WTC11 (cell line): Measurements from ENCODE around the gene PHYHD1. TPM values are rescaled to one million over a fixed set of nuclear protein-coding genes. Genes with fewer than 3 reads are reported as not detected.

Source experiments
- ATAC-seq: fragments of 200-7000 bp; cut with Tn5 transposase; 2 replicates; pipeline ENCODE4 v1.10.0; 2021; ENCODE audit warnings: mild to moderate bottlenecking, moderate library complexity
- CTCF ChIA-PET: fragments of 300-600 bp; sonication (Branson Sonifier 250); formaldehyde crosslinking; loops from one replicate; lab custom pipeline; 2021; ENCODE audit warnings: antibody characterized with exemption; lab: Charles Lee
- POLR2A ChIA-PET: fragments of 350-600 bp; sonication (Branson Sonifier 250); formaldehyde crosslinking; loops from one replicate; lab custom pipeline; 2021; ENCODE audit warnings: antibody characterized with exemption; lab: Charles Lee
- DNase-seq: peaks from one replicate; pipeline ENCODE4 v3.0.0; 2021; ENCODE audit warnings: low spot score
- H3K27ac Mint-ChIP-seq: 2 replicates; pipeline ENCODE4 v1.8.0; 2021; ENCODE audit warnings: mixed read lengths
- H3K27me3 Mint-ChIP-seq: 2 replicates; pipeline ENCODE4 v1.8.0; 2021; ENCODE audit warnings: low read depth, mild to moderate bottlenecking, moderate library complexity, mixed read lengths
- H3K36me3 Mint-ChIP-seq: 2 replicates; pipeline ENCODE4 v1.8.0; 2021; ENCODE audit warnings: mixed read lengths
- H3K4me1 Mint-ChIP-seq: 2 replicates; pipeline ENCODE4 v1.8.0; 2022; ENCODE audit warnings: mixed read lengths
- H3K4me3 Mint-ChIP-seq: 2 replicates; pipeline ENCODE4 v1.8.0; 2021; ENCODE audit warnings: mild to moderate bottlenecking, moderate library complexity, mixed read lengths
- H3K9me3 Mint-ChIP-seq: 2 replicates; pipeline ENCODE4 v1.8.0; 2021; ENCODE audit warnings: mixed read lengths
- ATF6 ChIP-seq: sonication (generic); formaldehyde crosslinking; IDR thresholded peaks from 2 replicates; pipeline ENCODE4 v1.8.1; 2023; ENCODE audit warnings: mild to moderate bottlenecking, missing genetic modification reagents
- CREB1 ChIP-seq: sonication (generic); formaldehyde crosslinking; IDR thresholded peaks from 2 replicates; pipeline ENCODE4 v1.8.0; 2023; ENCODE audit warnings: mild to moderate bottlenecking, missing genetic modification reagents
- E2F5 ChIP-seq: sonication (generic); formaldehyde crosslinking; IDR thresholded peaks from 2 replicates; pipeline ENCODE4 v1.8.1; 2022; ENCODE audit warnings: mild to moderate bottlenecking, moderate library complexity, missing genetic modification reagents
- EMX1 ChIP-seq: fragments of 250-450 bp; sonication (Bioruptor Pico); IDR thresholded peaks from 2 replicates; pipeline ENCODE4 v1.8.0; 2021; ENCODE audit warnings: mild to moderate bottlenecking
- ERG ChIP-seq: fragments of 250-450 bp; sonication (Bioruptor Pico); IDR thresholded peaks from 2 replicates; pipeline ENCODE4 v1.8.0; 2021; ENCODE audit warnings: mild to moderate bottlenecking
- ESRRA ChIP-seq: sonication (generic); formaldehyde crosslinking; IDR thresholded peaks from 2 replicates; pipeline ENCODE4 v1.8.1; 2022; ENCODE audit warnings: mild to moderate bottlenecking, missing genetic modification reagents, borderline replicate concordance
- FOXK1 ChIP-seq: sonication (generic); formaldehyde crosslinking; IDR thresholded peaks from 2 replicates; pipeline ENCODE4 v1.8.0; 2022; ENCODE audit warnings: mild to moderate bottlenecking, moderate library complexity, missing genetic modification reagents
- FOXP4 ChIP-seq: sonication (generic); formaldehyde crosslinking; IDR thresholded peaks from 2 replicates; pipeline ENCODE4 v1.8.0; 2022; ENCODE audit warnings: mild to moderate bottlenecking, missing genetic modification reagents
- GRHL2 ChIP-seq: fragments of 250-450 bp; sonication (Bioruptor Pico); IDR thresholded peaks from 2 replicates; pipeline ENCODE4 v1.8.0; 2022; ENCODE audit warnings: mild to moderate bottlenecking, moderate library complexity; ENCODE audit not compliant: insufficient replicate concordance, severe bottlenecking
- MAX ChIP-seq: sonication (generic); formaldehyde crosslinking; IDR thresholded peaks from 2 replicates; pipeline ENCODE4 v1.8.0; 2022; ENCODE audit warnings: mild to moderate bottlenecking, missing genetic modification reagents
- NFE2L1 ChIP-seq: sonication (generic); formaldehyde crosslinking; IDR thresholded peaks from 2 replicates; pipeline ENCODE4 v1.8.1; 2023; ENCODE audit warnings: missing genetic modification reagents
- NR3C1 ChIP-seq: sonication (generic); formaldehyde crosslinking; conservative IDR thresholded peaks from 2 replicates; pipeline ENCODE4 v1.8.1; 2023; ENCODE audit warnings: low read depth, mild to moderate bottlenecking, missing genetic modification reagents
- PRDM15 ChIP-seq: sonication (generic); formaldehyde crosslinking; IDR thresholded peaks from 2 replicates; pipeline ENCODE4 v1.8.0; 2022; ENCODE audit warnings: missing genetic modification reagents
- PREB ChIP-seq: sonication (generic); formaldehyde crosslinking; IDR thresholded peaks from 2 replicates; pipeline ENCODE4 v1.8.1; 2022; ENCODE audit warnings: mild to moderate bottlenecking, missing genetic modification reagents, moderate library complexity, borderline replicate concordance
- SMAD4 ChIP-seq: sonication (generic); formaldehyde crosslinking; IDR thresholded peaks from 2 replicates; pipeline ENCODE4 v1.8.0; 2022; ENCODE audit warnings: mild to moderate bottlenecking, missing genetic modification reagents
- ZNF263 ChIP-seq: sonication (generic); formaldehyde crosslinking; IDR thresholded peaks from 2 replicates; pipeline ENCODE4 v1.8.1; 2022; ENCODE audit warnings: low read depth, mild to moderate bottlenecking, moderate library complexity, missing genetic modification reagents
- ZNF423 ChIP-seq: fragments of 250-450 bp; sonication (Bioruptor Pico); IDR thresholded peaks from 2 replicates; pipeline ENCODE4 v2.1.2; 2022; ENCODE audit warnings: mild to moderate bottlenecking, moderate library complexity
- ZNF532 ChIP-seq: fragments of 250-450 bp; sonication (Bioruptor Pico); IDR thresholded peaks from 2 replicates; pipeline ENCODE4 v1.9.0; 2021; ENCODE audit warnings: mild to moderate bottlenecking, borderline replicate concordance
- ZNF671 ChIP-seq: fragments of 250-450 bp; sonication (Bioruptor Pico); IDR thresholded peaks from 2 replicates; pipeline ENCODE4 v1.8.0; 2021; ENCODE audit warnings: mild to moderate bottlenecking
- total RNA-seq: library from RNA; stranded (reverse); gene quantifications from 3 replicates; pipeline ENCODE4 v1.2.3, GENCODE V29; 2021

Gene PHYHD1
- total RNA-seq, 1 experiment from 2014 or later = 14.6 TPM

- H3K4me1 Mint-ChIP-seq = peaks cover 38% of the 10 kb centered on the region
- peak overlapping the region; percentile 17; the same call in 1 of the 2 replicates for H3K27ac Mint-ChIP-seq
- H3K9me3 Mint-ChIP-seq = no peaks in the 10 kb centered on the region
- CTCF ChIA-PET = interaction anchor here (1.1 to 1.3 kb wide), 2 partner anchors 32 to 44 kb away, joined by 6 to 13 read pairs; no protein-coding TSS in a partner anchor
- peak; percentile 63 for DNase-seq
- peaks cover 25% of the 10 kb centered on the region for H3K36me3 Mint-ChIP-seq
- POLR2A ChIA-PET = interaction anchor here (0.8 to 1.0 kb wide), 2 partner anchors 17 to 35 kb away, joined by 3 read pairs; no protein-coding TSS in a partner anchor
- H3K27me3 Mint-ChIP-seq = no peaks in the 10 kb centered on the region
- no peak for TF ChIP-seq NR3C1 (CRISPR knock-in tag)
- no peak for TF ChIP-seq FOXK1 (CRISPR knock-in tag)
- TF ChIP-seq ZNF423 = no peak; the same call in 1 of the 2 replicates
- no peak for TF ChIP-seq MAX (CRISPR knock-in tag)
- TF ChIP-seq CREB1 = no peak
- TF ChIP-seq EMX1 (CRISPR knock-in tag) = no peak
- no peak for TF ChIP-seq E2F5 (CRISPR knock-in tag)
- TF ChIP-seq, all 79 proteins: peak for 0
- ATAC-seq = peak; percentile 87
- H3K4me3 Mint-ChIP-seq = no peak overlapping the region
These were observed 25.2 kb upstream of the PHYHD1 start for GRCh38 chr9:128895556-128895955.

GRCh38 chr9:128898382-128898781 is 22.4 kb upstream of the PHYHD1 start:
- Mint-ChIP-seq H3K36me3 (peaks cover 21% of the 10 kb centered on the region), H3K27me3 (no peaks in the 10 kb centered on the region), H3K27ac (peak overlapping the region; percentile 95), H3K9me3 (no peaks in the 10 kb centered on the region), H3K4me1 (peaks cover 33% of the 10 kb centered on the region), H3K4me3 (no peak overlapping the region)
- CTCF ChIA-PET = interaction anchor here (0.7 kb wide), 1 partner anchor 22 kb away, joined by 3 read pairs; no protein-coding TSS in a partner anchor
- no peak for DNase-seq
- ATAC-seq = no peak
- POLR2A ChIA-PET = no interaction called here
- no peak for TF ChIP-seq FOXP4 (CRISPR knock-in tag)
- no peak for TF ChIP-seq NFE2L1 (CRISPR knock-in tag)
- TF ChIP-seq ZNF532 (CRISPR knock-in tag) = no peak
- TF ChIP-seq GRHL2 (CRISPR knock-in tag) = no peak
- TF ChIP-seq ATF6 (CRISPR knock-in tag) = no peak
- no peak for TF ChIP-seq PREB (CRISPR knock-in tag)
- TF ChIP-seq PRDM15 = no peak
- TF ChIP-seq SMAD4 (CRISPR knock-in tag) = no peak
- no peak for TF ChIP-seq ESRRA (CRISPR knock-in tag)
- no peak for TF ChIP-seq ERG (CRISPR knock-in tag)
- TF ChIP-seq ZNF671 (CRISPR knock-in tag) = no peak
- TF ChIP-seq ZNF263 (CRISPR knock-in tag) = no peak
- TF ChIP-seq EMX1 (CRISPR knock-in tag) = no peak
